Right atrium auricular region (tissue), 2 donors: ENCODE measurements around the gene PLCB4. TPM values are rescaled to one million over a fixed set of nuclear protein-coding genes. Genes with fewer than 3 reads are reported as not detected.

Experiments used
- DNase-seq: peaks from one replicate; pipeline ENCODE4 v3.0.0-alpha.2; 2019; ENCODE audit warnings: low spot score
- H3K27ac ChIP-seq, 2 donors: fragments of 200-600 bp; sonication (generic); 1 replicate in 1 of 2; 2 replicates in 1 of 2; pipeline ENCODE4 v1.5.1; 2016 to 2019
- H3K27me3 ChIP-seq, 2 donors: fragments of 200-600 bp; sonication (generic); one replicate each; pipeline versions ENCODE4 v1.5.1 to v1.6.0; 2017 to 2019
- H3K36me3 ChIP-seq: fragments of 200-600 bp; sonication (generic); one replicate; pipeline ENCODE4 v1.5.1; 2016
- H3K4me1 ChIP-seq, 2 donors: fragments of 200-600 bp; sonication (generic); one replicate each; pipeline versions ENCODE4 v1.5.1 to v1.6.0; 2017 to 2019
- H3K4me3 ChIP-seq, 2 donors: fragments of 200-600 bp; sonication (generic); 1 replicate in 1 of 2; 2 replicates in 1 of 2; pipeline ENCODE4 v1.5.1; 2017 to 2019; ENCODE audit warnings: mild to moderate bottlenecking in 1 of 2, moderate library complexity in 1 of 2
- H3K9me3 ChIP-seq, 2 donors: fragments of 200-600 bp; sonication (generic); one replicate each; pipeline ENCODE4 v1.5.1; 2019
- total RNA-seq, 2 donors: library from RNA; depleted of rRNA; stranded (reverse); fragments of >200 nt; gene quantifications; one replicate each; pipeline ENCODE4 v1.1.0, GENCODE V29; 2016
- TF ChIP-seq, protein P1 (sequence below), 2 donors: fragments of 200-600 bp; sonication (generic); IDR thresholded peaks; one replicate each; pipeline ENCODE4 v1.5.1; 2019; ENCODE audit warnings: antibody characterized with exemption in 2 of 2

The PLCB4 gene
- total RNA-seq, 2 donors from 2014 or later: 14.3 to 32.4 TPM

- H3K4me3 ChIP-seq: no peak overlapping the region
- peak overlapping the region in 1 of 2 donors; percentile 59 for H3K27ac ChIP-seq
- DNase-seq: no peak
- no peaks in the 10 kb centered on the region for H3K36me3 ChIP-seq
- TF ChIP-seq, protein P1, sequence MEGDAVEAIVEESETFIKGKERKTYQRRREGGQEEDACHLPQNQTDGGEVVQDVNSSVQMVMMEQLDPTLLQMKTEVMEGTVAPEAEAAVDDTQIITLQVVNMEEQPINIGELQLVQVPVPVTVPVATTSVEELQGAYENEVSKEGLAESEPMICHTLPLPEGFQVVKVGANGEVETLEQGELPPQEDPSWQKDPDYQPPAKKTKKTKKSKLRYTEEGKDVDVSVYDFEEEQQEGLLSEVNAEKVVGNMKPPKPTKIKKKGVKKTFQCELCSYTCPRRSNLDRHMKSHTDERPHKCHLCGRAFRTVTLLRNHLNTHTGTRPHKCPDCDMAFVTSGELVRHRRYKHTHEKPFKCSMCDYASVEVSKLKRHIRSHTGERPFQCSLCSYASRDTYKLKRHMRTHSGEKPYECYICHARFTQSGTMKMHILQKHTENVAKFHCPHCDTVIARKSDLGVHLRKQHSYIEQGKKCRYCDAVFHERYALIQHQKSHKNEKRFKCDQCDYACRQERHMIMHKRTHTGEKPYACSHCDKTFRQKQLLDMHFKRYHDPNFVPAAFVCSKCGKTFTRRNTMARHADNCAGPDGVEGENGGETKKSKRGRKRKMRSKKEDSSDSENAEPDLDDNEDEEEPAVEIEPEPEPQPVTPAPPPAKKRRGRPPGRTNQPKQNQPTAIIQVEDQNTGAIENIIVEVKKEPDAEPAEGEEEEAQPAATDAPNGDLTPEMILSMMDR (IDR thresholded peaks at IDR 0.05): no peak
- H3K9me3 ChIP-seq: no peaks in the 10 kb centered on the region
- H3K4me1 ChIP-seq: peaks cover 0 to 46% of the 10 kb centered on the region in 2 donors
- no peaks in the 10 kb centered on the region for H3K27me3 ChIP-seq
Measured at GRCh38 chr20:9071976-9072726, 3.3 kb downstream of the PLCB4 start.

DNA sequence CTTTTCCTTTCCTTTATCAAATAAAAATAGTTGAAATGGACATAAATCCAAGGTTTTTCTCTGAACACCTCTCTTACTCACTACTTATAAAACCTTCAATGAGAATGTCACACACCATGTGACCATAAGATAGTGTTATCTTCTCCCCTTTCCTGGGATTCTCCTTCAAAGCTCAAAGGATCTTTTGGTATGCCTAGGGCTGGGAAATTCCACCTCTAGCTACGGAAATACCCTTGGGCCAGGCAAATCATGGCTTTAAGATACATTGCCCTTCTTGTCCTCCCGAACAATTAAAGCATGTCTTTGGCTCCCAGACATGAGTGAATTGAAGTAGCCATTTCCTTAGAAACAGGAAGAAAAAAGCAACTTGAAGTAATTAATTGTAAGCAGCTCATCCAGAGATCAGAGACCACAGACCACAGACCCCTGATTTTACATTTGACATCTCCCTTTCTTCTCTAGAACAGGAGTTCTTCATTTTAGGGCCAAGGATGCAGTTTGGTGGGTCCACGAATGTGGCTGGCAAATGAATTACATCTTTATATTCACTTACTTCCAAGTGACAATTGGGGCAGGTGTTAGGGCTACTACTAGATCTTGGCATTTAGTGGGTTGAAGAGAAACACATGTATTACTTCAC is 4.1 kb downstream of the PLCB4 start:
- peak overlapping the region; percentile 20 to 59 for H3K27ac ChIP-seq
- H3K36me3 ChIP-seq: no peaks in the 10 kb centered on the region
- DNase-seq: no peak
- TF ChIP-seq, protein P1 (IDR thresholded peaks at IDR 0.05): no peak
- H3K4me3 ChIP-seq: no peak overlapping the region
- H3K4me1 ChIP-seq: peaks cover 0 to 46% of the 10 kb centered on the region in 2 donors
- H3K27me3 ChIP-seq: no peaks in the 10 kb centered on the region
- H3K9me3 ChIP-seq: no peaks in the 10 kb centered on the region

DNA sequence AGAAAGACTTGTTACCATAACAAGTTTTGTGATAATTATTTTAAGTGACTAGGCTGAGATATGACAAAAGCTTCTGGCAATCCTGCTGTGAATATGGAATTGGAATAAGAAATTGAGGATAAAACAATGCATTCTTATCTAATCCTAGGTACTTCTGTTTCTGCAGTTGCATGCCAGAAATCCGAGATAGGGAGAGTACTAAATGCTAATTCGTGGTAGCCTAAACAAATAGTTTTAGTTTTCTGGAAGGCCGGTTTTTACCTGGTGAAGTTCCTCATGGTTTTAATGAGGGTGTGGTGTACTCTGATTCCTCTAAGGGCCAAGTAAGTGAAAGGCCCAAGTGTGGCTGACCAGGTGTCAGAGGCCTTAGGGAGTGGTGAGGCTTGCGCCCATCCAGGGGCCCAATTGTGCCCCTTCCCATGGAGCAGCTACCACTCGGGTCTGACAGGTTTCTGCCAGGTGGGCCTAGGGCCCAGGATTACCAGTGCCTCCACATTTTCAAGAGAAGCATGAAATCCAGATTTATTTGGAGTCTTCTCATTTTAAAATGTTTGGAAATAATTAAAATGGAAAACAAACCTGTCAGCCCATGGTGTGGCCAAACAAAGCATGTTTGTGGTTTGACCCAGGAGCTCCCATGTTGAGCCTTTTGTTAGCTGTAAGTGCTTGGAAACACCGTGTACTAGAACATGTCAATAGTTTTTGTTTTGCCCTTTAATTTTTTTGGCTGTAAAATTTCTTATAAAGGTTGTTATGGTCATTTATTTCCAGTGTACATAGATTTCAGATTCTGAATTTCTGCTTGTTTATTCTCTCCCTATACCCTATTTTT is 6.6 kb downstream of the PLCB4 start:
- Histone ChIP-seq H3K27ac (peak overlapping the region in 1 of 2 donors; percentile 35), H3K9me3 (no peaks in the 10 kb centered on the region), H3K4me3 (no peak overlapping the region), H3K36me3 (no peaks in the 10 kb centered on the region), H3K27me3 (no peaks in the 10 kb centered on the region), H3K4me1 (peaks cover 0 to 46% of the 10 kb centered on the region in 2 donors)
- no peak for DNase-seq
- TF ChIP-seq, protein P1 (IDR thresholded peaks at IDR 0.05): no peak

DNA sequence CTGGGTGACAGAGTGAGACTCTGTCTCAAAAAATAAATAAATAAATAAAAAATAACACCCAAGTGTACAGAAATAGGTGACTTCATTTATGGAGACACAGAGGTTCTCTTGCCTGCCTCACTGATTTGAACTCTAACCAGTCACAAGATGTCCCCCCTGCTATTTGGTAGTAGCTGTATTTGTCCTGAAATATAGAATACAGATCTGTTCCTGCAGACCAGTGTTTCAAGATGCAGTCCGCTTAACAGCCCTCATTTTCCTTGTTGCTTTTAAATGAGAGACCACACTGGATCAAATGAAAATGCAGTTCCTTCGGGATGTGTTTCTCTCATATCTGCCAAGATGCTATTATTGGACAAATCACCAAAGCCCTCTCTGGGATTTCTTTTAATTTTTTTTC is 7.6 kb downstream of the PLCB4 start:
- Histone ChIP-seq H3K27ac (no peak overlapping the region), H3K4me1 (peaks cover 0 to 46% of the 10 kb centered on the region in 2 donors), H3K4me3 (no peak overlapping the region), H3K36me3 (no peaks in the 10 kb centered on the region), H3K27me3 (no peaks in the 10 kb centered on the region), H3K9me3 (no peaks in the 10 kb centered on the region)
- TF ChIP-seq, protein P1 (IDR thresholded peaks at IDR 0.05): no peak
- no peak for DNase-seq

DNA sequence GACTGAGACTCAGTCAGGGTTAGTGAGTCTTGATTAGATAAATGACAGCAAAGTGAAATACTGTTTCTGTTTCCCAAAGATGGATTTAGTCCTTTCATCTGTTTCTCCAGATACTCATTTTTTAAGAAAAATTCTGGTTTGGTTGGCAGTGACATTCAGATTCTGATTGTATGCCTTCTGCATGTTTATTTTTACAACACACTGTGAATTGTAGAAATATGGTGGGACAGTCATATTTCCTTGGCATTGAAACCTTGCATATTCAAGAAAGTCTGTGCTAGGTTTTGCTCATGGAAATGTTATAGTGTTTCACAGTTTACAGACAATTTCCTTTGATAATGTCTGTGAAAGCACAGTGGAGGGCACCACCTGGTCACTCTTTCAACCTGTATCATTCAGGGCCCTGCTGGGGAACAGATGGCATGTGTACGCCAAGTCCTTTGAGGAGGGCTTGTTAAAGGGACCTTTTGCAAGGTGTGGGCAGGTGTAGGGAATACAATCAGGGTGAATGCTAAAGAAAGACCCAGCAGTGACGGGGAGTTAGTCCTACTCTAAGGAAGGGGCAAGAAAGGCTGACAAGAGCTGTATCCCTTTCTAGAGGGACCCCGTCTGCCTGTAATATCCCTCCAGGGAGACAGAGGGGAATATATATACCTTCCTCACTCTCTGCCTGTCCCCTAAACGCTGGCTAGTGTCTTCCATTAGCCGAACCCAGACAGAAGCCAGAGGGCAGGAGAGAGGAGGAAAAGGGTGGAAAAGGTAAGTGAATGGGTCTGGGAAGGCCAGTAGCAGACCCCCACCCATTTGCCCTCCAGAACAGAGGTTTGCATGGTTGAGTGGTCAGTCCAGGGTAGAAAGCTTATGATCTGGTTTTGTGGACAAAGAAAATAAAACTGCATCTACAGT is 10.2 kb downstream of the PLCB4 start:
- TF ChIP-seq, protein P1 (IDR thresholded peaks at IDR 0.05): no peak
- Histone ChIP-seq H3K27ac (no peak overlapping the region), H3K9me3 (no peaks in the 10 kb centered on the region), H3K36me3 (no peaks in the 10 kb centered on the region), H3K27me3 (no peaks in the 10 kb centered on the region), H3K4me1 (peaks cover 0 to 45% of the 10 kb centered on the region in 2 donors), H3K4me3 (no peak overlapping the region)
- DNase-seq: no peak
